ENCODE results near the gene BAD.

BAD gene

DNA sequence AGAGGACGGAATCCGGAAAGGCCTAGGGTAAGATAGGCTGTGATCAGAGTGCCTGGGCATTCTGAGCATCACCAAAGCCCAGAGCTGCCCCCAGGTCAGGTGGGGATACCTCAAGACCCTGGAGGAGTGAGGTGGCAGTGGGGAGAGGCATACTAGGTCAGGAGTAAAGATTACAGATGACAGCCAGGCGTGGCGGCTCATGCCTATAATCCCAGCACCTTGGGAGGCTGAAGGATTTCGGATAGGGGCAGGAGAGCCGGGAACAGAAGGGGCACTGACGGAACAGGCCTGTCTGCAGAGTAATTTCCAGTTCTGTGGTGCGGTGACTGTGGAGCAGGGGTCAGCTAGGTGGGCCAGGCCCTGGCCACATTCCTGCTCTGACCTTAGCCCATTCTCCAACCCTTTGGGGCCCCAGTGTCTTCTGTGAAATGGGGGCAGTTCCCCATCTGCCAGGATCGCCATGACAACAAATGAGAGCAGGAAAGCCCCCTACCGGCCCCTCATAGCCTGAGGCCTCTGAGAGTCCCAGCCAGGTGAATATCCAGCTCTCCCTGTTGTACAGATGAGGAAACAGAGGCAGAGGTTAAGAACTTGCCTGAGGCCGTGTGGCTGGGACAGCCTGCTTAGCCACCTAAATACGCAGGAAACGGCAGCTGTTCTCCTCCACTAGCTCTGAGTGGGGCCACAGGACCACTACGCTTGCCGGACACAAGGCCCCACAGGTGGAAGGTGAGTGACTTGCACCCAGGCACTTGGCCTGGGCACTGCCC is 9.2 kb downstream of the BAD start:
- no peak for FAIRE-seq

DNA sequence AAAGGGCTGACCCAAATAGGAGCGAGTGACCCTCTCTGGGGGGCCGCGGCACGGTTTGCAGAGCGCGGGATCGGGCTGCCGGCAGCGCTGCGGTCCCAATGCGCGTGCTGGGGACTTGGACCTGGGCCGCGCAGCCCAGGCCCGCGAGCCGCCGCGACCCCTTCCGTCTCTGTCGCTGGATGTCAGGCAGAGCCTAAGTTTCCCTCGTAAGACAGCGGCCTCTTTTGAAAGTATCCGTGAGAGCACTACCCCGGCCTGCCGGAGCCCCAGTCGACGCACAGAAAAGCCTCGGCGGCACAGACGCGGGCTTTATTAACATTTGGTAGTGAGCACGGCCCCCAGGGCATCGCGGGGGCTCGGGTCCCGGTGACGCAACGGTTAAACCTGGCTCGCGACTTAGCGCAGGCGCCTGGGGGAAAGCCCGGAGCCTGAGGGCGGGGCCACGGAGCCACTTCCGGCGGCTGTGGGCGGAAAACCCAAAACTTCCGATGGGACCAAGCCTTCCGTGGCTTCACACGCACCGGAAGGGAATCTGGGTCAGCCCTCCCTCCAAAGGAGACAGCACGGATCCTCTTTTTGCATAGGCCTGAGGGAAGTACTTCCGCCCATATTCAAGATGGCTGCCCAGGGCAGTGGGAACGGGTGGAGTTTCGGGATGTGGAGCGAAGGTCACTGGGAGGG is 14.8 kb downstream of the BAD start:
- FAIRE-seq = peak; percentile 97

DNA sequence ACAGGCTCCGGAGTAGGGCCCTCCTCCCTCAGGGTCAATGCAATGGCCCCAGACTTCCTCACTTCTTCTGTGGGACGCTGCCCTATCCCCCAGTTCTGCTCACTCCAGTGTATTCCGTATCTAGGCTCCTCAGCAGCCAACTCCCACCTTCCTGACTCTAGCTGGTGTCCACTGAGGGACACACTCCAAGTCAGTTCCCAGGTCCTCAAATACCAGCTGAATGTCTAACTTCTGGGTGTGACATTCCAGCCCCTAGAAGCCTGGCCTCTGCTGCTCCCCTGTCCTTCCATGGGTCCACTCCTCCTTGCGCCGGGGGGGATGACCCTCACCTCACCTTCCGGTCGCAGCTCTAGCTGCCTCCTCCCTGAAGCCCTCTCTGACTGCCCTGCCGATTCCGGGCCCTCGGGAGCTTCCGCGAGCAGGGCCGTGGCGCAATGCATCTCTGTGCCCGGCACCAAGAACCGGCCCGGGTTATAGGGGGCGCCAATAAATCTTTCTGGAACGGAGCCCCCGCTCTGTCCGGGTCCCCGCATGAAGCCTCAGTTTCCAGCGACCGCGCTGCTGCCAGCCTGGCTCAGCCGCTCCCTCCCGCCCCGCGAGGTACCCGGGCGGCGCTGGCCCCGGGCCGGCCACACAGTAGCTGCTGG is 15.4 kb downstream of the BAD start:
- FAIRE-seq = no peak

DNA sequence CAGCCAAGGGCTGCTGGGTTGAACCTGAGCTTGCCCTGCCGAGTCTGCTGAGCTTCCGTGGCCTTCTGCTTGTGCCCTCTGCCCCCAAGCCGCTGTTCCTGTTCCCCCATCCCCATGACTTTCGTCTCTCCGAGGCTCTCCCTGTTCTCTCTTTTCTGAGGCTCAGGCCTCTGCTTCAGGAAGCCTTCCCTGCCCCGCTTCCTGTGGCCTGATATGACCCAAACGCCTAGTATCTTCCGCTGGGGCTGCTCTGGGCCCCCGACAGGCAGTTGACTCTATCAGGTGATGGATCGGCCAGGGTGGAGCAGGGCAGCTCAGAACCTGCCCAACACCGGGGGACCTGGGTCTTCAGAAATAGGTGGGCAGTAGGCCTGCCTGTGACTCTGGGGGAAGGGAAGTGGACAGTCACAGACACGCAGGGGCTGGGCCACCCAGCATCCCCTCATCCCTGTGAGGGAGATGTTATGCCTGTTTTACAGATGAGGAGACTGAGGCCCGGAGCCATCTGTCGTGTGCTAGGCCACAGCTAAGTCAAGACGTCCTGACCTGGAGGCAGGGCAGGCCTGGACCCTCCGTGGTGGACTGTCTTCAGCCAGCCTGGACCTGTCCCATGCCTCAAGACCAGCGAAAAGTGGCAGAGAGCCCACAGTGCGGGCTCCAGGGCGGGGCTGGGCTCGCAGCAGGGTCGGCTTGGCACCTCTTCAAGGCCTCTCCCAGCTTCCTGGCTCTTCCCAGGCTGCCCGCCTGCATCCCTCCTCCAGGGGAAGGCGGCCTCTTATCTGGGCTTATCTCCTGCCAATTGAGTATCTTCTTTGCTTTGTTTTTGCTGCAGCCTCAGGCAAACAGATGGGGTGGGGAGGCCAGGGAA is 16.2 kb downstream of the BAD start:
- no peak for FAIRE-seq

DNA sequence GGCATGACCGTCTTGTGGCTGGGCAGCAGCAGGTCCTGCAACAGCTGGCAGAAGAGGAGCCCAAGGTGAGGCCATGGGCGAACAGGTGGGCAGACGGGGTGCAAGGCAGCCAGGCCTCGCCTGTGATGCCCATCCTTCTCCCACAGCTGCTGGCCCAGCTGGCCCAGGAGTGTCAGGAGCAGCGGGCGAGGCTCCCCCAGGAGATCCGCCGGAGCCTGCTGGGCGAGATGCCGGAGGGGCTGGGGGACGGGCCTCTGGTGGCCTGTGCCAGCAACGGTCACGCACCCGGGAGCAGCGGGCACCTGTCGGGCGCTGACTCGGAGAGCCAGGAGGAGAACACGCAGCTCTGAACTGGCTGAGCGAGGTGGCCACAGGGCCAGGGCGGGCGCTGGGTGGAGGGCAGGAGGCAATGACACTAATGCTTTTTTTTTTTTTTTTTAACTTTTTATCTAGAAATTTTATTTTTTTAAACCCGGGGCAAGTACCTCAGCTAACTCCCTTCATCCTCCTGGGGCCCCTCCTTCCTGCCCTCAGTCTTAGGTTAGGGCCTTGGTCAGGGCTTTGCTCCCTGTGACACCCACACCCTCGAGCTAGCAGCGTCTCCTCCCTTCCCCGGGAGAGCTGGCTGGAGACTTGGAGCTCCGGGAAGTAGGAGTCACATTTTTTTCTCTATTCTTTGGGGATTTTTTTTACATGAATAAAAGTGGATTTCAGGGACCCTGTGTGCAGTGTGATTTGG is 17.1 kb downstream of the BAD start:
- FAIRE-seq = no peak

DNA sequence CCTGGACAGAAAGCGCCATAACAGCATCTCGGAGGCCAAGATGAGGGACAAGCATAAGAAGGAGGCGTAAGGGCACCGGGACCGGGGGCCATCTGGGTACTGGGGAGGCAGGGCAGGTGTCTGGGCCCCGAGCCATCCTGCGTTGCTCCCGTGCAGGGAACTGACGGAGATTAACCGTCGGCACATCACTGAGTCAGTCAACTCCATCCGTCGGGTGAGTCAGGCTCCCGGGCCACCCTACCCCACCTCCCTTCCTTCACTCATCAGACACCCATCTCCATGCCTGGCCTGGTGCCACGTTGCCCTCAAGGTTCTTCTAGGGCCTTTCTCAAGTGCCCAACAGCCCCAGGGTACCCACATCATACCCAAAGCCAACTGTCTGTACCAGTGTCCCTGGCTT is 18.1 kb downstream of the BAD start:
- no peak for FAIRE-seq

DNA sequence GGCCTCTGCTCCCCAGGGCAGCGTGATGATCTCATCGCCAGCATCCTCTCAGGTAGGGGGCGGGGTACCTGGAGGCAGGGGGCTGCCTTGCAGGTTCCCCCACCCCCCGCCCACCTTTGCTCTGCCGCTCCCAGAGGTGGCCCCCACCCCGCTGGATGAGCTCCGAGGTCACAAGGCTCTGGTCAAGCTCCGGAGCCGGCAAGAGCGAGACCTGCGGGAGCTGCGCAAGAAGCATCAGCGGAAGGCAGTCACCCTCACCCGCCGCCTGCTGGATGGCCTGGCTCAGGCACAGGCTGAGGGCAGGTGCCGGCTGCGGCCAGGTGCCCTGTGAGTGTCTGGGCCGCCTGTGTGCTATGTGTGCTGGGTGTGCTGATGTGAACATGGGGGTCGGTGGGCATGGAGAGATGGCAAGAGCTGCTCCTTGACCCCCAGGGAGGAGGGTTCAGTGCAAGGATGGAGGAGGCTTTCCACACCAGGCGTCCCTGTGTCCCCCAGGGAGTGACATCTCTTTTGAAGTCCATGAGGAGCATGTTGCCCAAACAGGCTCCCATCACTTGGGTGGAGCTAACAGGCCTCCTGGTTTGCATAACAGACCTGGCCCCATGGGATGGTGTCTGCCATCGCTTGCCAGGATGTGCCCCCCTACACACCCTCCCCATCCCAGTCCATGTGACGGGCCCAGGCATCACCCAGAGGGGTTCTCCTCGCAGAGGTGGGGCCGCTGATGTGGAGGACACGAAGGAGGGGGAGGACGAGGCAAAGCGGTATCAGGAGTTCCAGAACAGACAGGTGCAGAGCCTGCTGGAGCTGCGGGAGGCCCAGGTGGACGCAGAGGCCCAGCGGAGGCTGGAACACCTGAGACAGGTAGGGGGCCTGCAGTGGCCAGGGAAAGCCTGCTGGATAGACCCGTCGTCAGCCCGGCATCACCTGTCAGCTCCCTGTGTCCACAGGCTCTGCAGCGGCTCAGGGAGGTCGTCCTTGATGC is 19.0 kb downstream of the BAD start:
- no peak for FAIRE-seq

DNA sequence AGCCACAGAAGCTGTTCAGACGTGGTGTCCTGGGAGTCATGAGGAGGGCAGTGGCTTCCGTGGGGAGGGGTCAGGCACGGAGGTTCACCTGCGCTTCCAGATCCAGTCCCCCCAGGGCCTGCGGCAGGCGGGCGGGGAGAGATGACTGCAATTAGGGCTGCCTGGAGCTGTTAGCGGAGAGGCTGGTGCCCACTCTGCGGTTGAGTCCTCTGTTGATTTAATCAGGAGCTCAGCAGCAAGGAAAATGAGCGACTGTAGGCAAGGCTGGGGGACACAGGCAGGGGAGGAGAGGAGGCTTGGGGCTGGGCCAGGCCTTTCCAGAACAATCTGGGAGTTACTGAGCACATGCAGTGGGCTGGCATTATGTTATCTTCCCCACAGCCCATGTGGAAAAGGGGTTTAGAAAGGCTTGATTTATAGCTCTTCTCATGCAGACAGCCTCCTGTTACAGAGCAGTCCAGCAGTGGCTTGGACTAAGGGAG is 20.1 kb downstream of the BAD start:
- FAIRE-seq = no peak

DNA sequence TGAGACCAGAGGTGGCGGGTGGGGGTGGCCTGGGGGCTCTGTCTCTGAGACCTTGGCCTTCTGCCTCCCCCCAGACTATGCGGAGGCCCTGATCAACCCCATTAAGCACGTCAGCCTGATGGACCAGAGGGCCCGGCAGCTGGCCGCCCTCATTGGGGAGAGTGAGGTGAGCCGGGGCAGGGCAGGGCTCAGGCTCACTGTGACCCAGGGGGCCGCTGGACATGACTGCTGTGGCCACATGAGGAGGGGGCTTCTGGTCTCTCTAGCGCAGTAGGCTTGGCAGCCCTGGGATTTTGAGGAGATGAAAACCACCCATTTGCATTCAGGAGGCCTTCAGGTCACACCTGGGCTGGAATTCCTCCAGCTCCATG is 20.5 kb downstream of the BAD start:
- FAIRE-seq = no peak

DNA sequence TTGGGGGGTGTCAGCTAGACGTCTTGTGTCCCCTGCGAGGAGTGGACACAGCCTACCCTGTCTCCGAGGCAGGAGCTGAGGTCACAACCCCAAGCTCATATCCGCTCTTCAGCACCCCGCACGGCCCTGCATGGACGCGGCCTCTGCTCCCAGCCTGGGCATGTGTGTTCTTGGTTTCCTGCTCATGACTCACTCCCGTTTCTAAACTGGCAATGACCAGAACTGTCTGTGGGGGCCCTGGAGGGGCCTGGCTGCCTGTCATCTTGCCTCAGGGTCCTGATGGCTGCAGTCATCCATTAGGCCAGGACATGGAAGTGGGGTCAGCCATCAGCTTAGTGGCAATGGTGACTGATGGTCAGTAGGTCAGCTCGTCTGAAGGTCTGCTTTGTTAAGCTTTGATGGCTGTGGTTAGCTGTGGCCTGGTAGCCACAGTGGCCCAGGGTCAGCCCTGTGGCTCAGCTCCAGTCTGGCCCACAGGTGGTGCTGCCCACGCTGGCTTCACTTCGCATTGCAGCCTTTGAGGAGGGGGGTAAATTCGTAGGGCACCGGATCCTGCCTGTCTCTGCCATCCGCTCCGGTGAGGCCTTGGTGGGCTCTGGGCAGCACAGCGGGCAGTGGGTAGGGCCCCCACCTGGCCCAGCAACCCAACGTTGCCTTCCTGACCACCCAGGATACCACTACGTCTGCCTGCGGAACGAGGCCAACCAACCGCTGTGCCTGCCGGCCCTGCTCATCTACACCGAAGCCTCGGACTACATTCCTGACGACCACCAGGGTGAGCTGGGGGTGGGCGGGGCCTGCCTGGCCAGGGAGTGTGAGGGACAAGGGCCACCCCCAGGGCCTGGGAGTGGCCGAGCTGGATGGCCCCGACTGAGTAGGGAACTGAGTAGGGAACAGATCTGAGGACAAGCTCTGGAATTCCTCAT is 21.2 kb downstream of the BAD start:
- FAIRE-seq = no peak

DNA sequence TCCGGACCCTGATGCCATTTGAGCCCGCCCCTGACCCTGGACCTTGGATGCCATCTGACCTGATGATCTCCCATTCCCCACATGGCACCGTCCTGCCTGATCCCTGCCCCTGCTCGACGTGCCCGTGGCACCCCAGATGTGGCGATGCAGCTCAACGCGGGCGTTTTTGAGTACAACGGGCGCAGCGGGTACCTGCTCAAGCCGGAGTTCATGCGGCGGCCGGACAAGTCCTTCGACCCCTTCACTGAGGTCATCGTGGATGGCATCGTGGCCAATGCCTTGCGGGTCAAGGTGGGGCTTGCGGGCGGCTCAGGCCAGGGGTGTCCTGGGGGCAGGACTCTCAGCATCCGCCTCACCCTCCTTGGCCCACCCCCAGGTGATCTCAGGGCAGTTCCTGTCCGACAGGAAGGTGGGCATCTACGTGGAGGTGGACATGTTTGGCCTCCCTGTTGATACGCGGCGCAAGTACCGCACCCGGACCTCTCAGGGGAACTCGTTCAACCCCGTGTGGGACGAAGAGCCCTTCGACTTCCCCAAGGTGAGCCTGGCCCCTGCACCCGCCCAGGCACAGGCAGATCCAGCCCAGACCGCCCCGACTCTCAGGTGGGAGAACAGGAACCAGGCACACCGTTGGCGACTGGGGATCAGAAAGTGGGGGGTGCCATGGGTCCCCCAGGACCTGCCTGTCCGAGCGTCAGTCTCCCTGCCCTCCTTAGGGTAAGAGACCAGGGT is 22.0 kb downstream of the BAD start:
- no peak for FAIRE-seq

DNA sequence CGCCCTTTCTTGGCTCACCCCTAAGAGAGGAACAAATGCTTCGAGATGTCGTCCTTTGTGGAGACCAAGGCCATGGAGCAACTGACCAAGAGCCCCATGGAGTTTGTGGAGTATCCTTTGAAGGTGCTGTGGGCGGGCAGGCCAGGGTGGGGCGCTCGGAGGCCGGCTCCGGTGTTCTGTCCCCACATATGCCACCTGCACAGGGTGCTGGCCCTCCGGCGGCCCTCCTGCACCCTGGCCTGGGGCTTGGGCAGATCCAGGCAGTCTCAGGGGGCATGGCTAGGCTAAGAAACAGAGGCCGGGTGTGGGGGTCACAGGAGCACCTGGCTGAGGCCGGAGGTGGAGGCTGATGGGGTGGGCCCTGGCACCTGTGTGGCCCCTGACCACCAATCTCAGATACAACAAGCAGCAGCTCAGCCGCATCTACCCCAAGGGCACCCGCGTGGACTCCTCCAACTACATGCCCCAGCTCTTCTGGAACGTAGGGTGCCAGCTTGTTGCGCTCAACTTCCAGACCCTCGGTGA is 22.8 kb downstream of the BAD start:
- no peak for FAIRE-seq

DNA sequence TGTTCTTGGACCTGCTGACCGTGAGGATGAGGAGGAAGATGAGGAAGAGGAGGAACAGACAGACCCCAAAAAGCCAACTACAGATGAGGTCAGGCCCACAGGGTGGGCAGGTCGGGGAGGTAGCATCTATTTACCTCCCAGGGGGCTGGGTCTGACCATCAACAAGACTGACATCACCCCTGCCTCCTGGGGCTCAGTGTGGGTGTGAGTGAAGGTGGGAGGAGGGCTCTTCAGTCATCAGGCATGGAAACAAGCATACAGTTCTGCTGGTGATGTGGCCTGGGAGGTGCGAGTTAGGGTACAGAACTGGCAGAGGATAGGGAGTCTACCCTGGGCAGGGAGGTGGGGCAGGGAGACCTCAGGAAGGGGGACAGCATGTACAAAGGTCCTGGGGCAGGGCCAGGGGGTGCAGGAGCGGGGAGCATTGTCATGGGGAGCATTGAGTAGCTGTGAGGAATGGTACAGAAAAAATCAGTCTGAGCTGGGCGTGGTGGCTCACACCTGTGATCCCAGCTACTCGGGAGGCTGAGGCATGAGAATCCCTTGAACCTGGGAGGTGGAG is 24.2 kb downstream of the BAD start:
- no peak for FAIRE-seq

DNA sequence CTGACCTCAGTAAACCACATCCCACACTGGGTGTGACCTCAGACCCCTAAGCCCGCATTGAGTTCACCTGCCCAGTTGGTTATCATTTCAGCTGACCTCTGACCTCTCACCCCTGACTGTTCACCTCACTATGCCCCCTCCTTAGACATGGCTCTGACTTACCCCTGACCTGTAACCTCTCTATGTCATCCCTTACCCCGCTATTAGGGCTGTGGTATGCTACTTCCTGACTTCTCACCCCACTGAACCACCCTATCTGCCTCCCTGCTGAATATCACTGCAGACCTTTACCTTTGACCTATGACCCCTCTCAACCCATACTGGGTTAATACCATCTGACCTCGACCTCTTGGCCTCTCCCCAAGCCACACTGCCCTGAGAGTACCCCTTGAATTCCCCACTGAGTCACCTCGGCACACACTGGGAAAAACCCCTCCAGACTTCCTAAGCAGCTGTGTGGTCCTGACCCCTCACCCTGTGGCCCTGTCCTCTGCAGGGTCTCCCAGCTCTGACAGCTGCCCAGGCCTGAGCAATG is 24.9 kb downstream of the BAD start:
- FAIRE-seq = no peak

DNA sequence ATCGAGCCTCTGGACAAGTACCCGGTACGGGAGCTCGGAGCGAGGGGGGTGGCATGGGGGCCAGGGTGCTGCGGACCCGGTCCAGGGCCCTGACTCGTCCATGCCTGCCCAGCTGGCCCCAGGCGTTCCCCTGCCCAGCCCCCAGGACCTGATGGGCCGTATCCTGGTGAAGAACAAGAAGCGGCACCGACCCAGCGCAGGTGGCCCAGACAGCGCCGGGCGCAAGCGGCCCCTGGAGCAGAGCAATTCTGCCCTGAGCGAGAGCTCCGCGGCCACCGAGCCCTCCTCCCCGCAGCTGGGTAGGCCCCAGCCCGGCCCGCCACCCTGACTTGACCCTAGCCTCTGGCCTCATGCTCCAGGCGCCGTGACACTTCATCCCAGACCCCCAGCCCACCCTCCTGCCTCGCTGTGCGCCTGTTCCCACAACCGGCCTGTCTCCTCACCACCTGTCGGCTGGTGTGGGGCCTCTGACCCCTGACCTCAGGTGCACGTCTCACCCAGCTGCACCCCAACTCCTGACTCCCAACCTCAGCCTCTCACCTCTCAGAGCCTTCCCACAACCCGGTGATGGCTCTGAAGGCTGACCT is 25.4 kb downstream of the BAD start:
- no peak for FAIRE-seq

DNA sequence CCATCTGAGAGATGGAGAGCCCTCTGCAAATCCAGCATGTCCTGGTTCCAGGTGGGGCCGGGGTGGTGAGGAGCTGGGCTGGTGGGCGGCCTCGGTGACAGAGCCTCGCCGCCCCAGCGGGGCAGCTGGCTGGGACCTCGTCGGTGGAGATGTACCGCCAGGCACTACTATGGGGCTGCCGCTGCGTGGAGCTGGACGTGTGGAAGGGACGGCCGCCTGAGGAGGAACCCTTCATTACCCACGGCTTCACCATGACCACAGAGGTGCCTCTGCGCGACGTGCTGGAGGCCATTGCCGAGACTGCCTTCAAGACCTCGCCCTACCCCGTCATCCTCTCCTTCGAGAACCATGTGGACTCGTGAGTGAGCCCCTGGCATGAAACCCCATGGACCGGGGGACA is 26.1 kb downstream of the BAD start:
- FAIRE-seq = no peak

DNA sequence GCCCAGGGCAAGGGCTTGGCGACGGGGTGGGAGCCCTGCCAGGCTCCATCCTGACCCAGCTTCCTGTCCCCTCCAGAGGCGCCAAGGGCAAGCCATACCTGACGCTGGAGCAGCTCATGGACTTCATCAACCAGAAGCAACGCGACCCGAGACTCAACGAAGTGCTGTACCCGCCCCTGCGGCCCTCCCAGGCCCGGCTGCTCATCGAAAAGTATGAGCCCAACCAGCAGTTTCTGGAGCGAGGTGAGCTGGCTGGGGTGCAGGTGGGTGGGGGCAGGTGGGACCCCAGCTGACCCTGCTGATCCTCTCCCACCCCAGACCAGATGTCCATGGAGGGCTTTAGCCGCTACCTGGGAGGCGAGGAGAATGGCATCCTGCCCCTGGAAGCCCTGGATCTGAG is 28.2 kb downstream of the BAD start:
- no peak for FAIRE-seq

All from A204.1 (cell line).